Activated B cell treated with CpG ODN at 0.5 μM for 24 hours (primary cell): ENCODE results near the gene LYRM9. TPM values are rescaled to one million over a fixed set of nuclear protein-coding genes. Genes with fewer than 3 reads are reported as not detected.

Experiments
- ATAC-seq: fragments of 200-7000 bp; cut with Tn5 transposase; one replicate; pipeline ENCODE4 v1.10.0; 2021; ENCODE audit warnings: low read depth, mild to moderate bottlenecking, moderate library complexity
- CTCF ChIA-PET: fragments of 350-600 bp; sonication (Branson Sonifier 250); formaldehyde crosslinking; loops from one replicate; lab custom pipeline; 2021; ENCODE audit warnings: antibody characterized with exemption; lab: Charles Lee
- POLR2A ChIA-PET: fragments of 350-600 bp; sonication (Branson Sonifier 250); formaldehyde crosslinking; loops from one replicate; lab custom pipeline; 2021; ENCODE audit warnings: antibody characterized with exemption; lab: Charles Lee
- DNase-seq: peaks from one replicate; pipeline ENCODE4 v3.0.0; 2022
- H3K27ac Mint-ChIP-seq: one replicate; pipeline ENCODE4 v1.8.0; 2020; ENCODE audit warnings: mixed read lengths
- H3K27me3 Mint-ChIP-seq: one replicate; pipeline ENCODE4 v1.8.0; 2021; ENCODE audit warnings: mixed read lengths
- H3K36me3 Mint-ChIP-seq: one replicate; pipeline ENCODE4 v1.8.0; 2021; ENCODE audit warnings: low read depth, mixed read lengths
- H3K4me1 Mint-ChIP-seq: one replicate; pipeline ENCODE4 v1.8.0; 2021; ENCODE audit warnings: mixed read lengths
- H3K4me3 Mint-ChIP-seq: one replicate; pipeline ENCODE4 v1.8.0; 2020; ENCODE audit warnings: mild to moderate bottlenecking, mixed read lengths
- H3K9me3 Mint-ChIP-seq: one replicate; pipeline ENCODE4 v1.8.0; 2020; ENCODE audit warnings: mixed read lengths
- CTCF ChIP-seq: fragments of 200-600 bp; IDR thresholded peaks from one replicate; pipeline ENCODE4 v1.8.0; 2022; ENCODE audit warnings: antibody characterized with exemption, mild to moderate bottlenecking
- intact Hi-C: fragments of 100-400 bp; cut with micrococcal nuclease; formaldehyde crosslinking; loops from one replicate; pipeline ENCODE4 v1.15.1; 2024
- total RNA-seq: library from RNA; stranded (reverse); gene quantifications from 2 replicates; pipeline ENCODE4 v1.2.3, GENCODE V29; 2022

LYRM9 gene
- total RNA-seq, 1 donor from 2014 or later: 7.2 TPM

GRCh38 chr17:27858621-27859305 lies 34.4 kb downstream of the LYRM9 start:
- TF ChIP-seq CTCF: no peak
- H3K9me3 Mint-ChIP-seq: no peaks in the 10 kb centered on the region
- intact Hi-C loops: no loop called here
- H3K27ac Mint-ChIP-seq: no peak overlapping the region
- no peaks in the 10 kb centered on the region for H3K4me1 Mint-ChIP-seq
- POLR2A ChIA-PET: no interaction called here
- CTCF ChIA-PET: no interaction called here
- ATAC-seq (no peak), DNase-seq (no peak)
- H3K27me3 Mint-ChIP-seq: peaks cover 8% of the 10 kb centered on the region
- H3K36me3 Mint-ChIP-seq: no peaks in the 10 kb centered on the region
- H3K4me3 Mint-ChIP-seq: no peak overlapping the region

GRCh38 chr17:27856676-27857432 lies 36.3 kb downstream of the LYRM9 start:
- Mint-ChIP-seq H3K27ac (no peak overlapping the region), H3K36me3 (no peaks in the 10 kb centered on the region), H3K27me3 (peaks cover 2% of the 10 kb centered on the region), H3K4me3 (no peak overlapping the region), H3K4me1 (no peaks in the 10 kb centered on the region), H3K9me3 (no peaks in the 10 kb centered on the region)
- no peak for DNase-seq
- CTCF ChIA-PET: interaction anchor here (1.5 kb wide), 1 partner anchor 51 kb away, joined by 3 read pairs; no protein-coding TSS in a partner anchor
- TF ChIP-seq CTCF: no peak
- ATAC-seq: no peak
- POLR2A ChIA-PET: no interaction called here
- intact Hi-C loops: no loop called here

GRCh38 chr17:27855454-27855853 lies 37.7 kb downstream of the LYRM9 start:
- Mint-ChIP-seq H3K9me3 (no peaks in the 10 kb centered on the region), H3K36me3 (no peaks in the 10 kb centered on the region), H3K4me3 (no peak overlapping the region), H3K27ac (no peak overlapping the region), H3K4me1 (no peaks in the 10 kb centered on the region), H3K27me3 (peaks cover 2% of the 10 kb centered on the region)
- no peak for ATAC-seq
- POLR2A ChIA-PET: no interaction called here
- intact Hi-C loops: no loop called here
- DNase-seq: no peak
- TF ChIP-seq CTCF: no peak
- CTCF ChIA-PET: interaction anchor here (1.5 kb wide), 1 partner anchor 50 kb away, joined by 3 read pairs; no protein-coding TSS in a partner anchor

GRCh38 chr17:27854163-27854562 lies 39.0 kb downstream of the LYRM9 start:
- ChIA-PET POLR2A (no interaction called here), CTCF (no interaction called here)
- Mint-ChIP-seq H3K27me3 (peaks cover 7% of the 10 kb centered on the region), H3K27ac (no peak overlapping the region), H3K4me1 (no peaks in the 10 kb centered on the region), H3K9me3 (no peaks in the 10 kb centered on the region), H3K4me3 (no peak overlapping the region), H3K36me3 (no peaks in the 10 kb centered on the region)
- no peak for DNase-seq
- TF ChIP-seq CTCF: no peak
- intact Hi-C loops: no loop called here
- no peak for ATAC-seq

GRCh38 chr17:27853091-27853490 lies 40.1 kb downstream of the LYRM9 start:
- CTCF ChIA-PET: no interaction called here
- intact Hi-C loops: no loop called here

More at GRCh38 chr17:27853091-27853490, 40.1 kb downstream of the LYRM9 start:
- no peak for TF ChIP-seq CTCF
- Mint-ChIP-seq H3K9me3 (no peaks in the 10 kb centered on the region), H3K27ac (no peak overlapping the region), H3K4me3 (no peak overlapping the region), H3K4me1 (no peaks in the 10 kb centered on the region), H3K36me3 (no peaks in the 10 kb centered on the region), H3K27me3 (peaks cover 11% of the 10 kb centered on the region)
- no peak for DNase-seq
- POLR2A ChIA-PET: no interaction called here
- no peak for ATAC-seq
